Mucosa of descending colon (tissue), 3 donors: ENCODE data around the gene MLN. TPM values are rescaled to one million over a fixed set of nuclear protein-coding genes. Genes with fewer than 3 reads are reported as not detected.

ENCODE experiments used
- ATAC-seq: fragments of 200-7000 bp; cut with Tn5 transposase; one replicate; pipeline ENCODE4 v1.9.1; 2020; ENCODE audit warnings: mild to moderate bottlenecking, moderate library complexity
- DNase-seq, 3 donors: peaks; one replicate each; pipeline ENCODE4 v3.0.0-alpha.2; 2020
- H3K36me3 ChIP-seq: fragments of 200-600 bp; one replicate; pipeline ENCODE4 v1.8.0; 2021; ENCODE audit warnings: low read depth, mild to moderate bottlenecking
- H3K4me1 ChIP-seq: fragments of 200-600 bp; one replicate; pipeline ENCODE4 v1.8.0; 2021; ENCODE audit warnings: low read depth, mild to moderate bottlenecking
- H3K4me3 ChIP-seq: fragments of 200-600 bp; one replicate; pipeline ENCODE4 v1.8.0; 2021; ENCODE audit warnings: mild to moderate bottlenecking
- H3K9me3 ChIP-seq: fragments of 200-600 bp; one replicate; pipeline ENCODE4 v1.8.0; 2021; ENCODE audit warnings: mild to moderate bottlenecking
- intact Hi-C, 2 donors: fragments of 100-400 bp; cut with DNase I in 1 of 2; cut with micrococcal nuclease in 1 of 2; formaldehyde crosslinking; loops; one replicate each; pipeline versions ENCODE4 v1.11.0 to v1.11.1; 2022; cut with DNase I, micrococcal nuclease
- total RNA-seq, 3 donors: library from RNA; stranded (reverse); fragmentation: NEBNext Ultra II Directional in 2 of 3; extraction: Animal tissue kit (Norgen Biotek cat#: 25700) in 2 of 3; gene quantifications; one replicate each; pipeline versions ENCODE4 v1.2.1 to v1.2.4, GENCODE V29; 2021 to 2023
- TF ChIP-seq, protein P1 (sequence below): fragments of 200-600 bp; IDR thresholded peaks from one replicate; pipeline ENCODE4 v1.8.0; 2022; ENCODE audit warnings: antibody characterized with exemption, mild to moderate bottlenecking
- donor health status: DM: no; HTN: no; CAD: no; lungs with moderate emphysema.
- donor health status: DM: no; HTN: no; CAD: no.
- donor health status: DM: no; HTN: yes; CAD: no.

Gene MLN
- total RNA-seq, 3 donors from 2014 or later = not detected

DNA sequence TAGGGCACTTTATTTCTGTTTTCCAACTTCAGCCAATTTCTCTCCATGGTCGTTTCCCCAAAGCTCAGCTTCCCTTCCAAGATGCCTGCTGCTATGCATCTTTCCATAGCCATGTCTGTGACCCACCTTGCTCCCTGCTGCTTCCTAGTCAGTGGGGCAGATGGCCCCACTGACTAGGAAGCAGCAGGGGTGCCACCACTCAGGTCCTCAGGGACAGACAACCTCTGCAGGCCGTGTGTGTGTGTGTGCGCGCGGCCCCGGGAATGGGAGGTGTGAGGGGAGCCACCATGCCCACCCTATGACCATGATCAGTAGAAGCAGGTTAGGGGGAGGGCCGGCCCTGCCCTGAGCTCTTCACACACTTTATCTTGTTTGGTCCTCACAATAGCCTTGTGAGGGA is 54.4 kb downstream of the MLN start:
- no peak for DNase-seq
- no peaks in the 10 kb centered on the region for H3K36me3 ChIP-seq
- H3K4me1 ChIP-seq = peaks cover 27% of the 10 kb centered on the region
- TF ChIP-seq, protein P1, sequence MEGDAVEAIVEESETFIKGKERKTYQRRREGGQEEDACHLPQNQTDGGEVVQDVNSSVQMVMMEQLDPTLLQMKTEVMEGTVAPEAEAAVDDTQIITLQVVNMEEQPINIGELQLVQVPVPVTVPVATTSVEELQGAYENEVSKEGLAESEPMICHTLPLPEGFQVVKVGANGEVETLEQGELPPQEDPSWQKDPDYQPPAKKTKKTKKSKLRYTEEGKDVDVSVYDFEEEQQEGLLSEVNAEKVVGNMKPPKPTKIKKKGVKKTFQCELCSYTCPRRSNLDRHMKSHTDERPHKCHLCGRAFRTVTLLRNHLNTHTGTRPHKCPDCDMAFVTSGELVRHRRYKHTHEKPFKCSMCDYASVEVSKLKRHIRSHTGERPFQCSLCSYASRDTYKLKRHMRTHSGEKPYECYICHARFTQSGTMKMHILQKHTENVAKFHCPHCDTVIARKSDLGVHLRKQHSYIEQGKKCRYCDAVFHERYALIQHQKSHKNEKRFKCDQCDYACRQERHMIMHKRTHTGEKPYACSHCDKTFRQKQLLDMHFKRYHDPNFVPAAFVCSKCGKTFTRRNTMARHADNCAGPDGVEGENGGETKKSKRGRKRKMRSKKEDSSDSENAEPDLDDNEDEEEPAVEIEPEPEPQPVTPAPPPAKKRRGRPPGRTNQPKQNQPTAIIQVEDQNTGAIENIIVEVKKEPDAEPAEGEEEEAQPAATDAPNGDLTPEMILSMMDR = no peak
- H3K4me3 ChIP-seq = no peak overlapping the region
- H3K9me3 ChIP-seq = no peaks in the 10 kb centered on the region
- ATAC-seq = no peak
- intact Hi-C loops = no loop called here

DNA sequence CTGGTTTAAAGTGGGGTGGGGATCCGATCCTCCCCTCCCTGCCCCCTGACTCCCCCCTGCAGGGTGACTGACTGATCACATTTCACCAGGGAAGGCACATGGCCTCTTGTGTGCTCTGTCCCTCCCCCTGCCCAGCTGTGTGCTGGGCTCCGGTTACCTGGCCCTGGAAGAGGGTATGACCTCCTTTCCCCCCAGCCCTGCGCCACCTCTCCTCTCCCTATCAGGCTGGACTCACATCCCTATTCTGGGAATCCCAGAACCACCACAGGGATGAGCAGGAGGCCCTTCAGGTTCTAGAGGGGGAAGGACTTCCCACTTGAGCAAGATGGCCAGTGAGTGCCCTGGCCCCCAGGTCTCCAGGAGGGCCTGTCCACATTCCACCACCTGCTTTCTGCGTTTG is 55.0 kb downstream of the MLN start:
- ATAC-seq (no peak), DNase-seq (no peak)
- no peaks in the 10 kb centered on the region for H3K9me3 ChIP-seq
- no peaks in the 10 kb centered on the region for H3K36me3 ChIP-seq
- intact Hi-C loops = no loop called here
- peaks cover 30% of the 10 kb centered on the region for H3K4me1 ChIP-seq
- TF ChIP-seq, protein P1 = no peak
- H3K4me3 ChIP-seq = no peak overlapping the region

DNA sequence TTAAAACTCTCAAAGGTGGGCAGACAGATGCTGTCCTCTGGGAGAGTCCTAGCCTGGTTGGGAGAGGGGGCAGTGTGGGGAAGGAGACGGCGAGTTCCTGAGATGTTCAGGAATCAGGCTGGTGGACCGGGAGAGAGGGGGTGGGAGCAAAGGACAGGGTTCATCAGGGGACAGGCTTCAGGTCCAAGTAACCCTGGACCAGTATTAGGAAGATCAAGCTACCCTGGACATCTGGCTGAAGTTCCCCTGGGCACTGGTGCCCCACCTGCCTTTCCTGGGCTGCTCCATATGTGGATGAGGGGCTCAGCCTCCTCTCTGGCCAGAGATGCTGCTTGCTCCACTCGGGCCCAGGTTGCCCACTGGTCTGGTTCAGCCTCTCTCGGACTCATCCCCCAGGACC is 56.0 kb downstream of the MLN start:
- H3K4me1 ChIP-seq = peaks cover 30% of the 10 kb centered on the region
- intact Hi-C loops = no loop called here
- H3K9me3 ChIP-seq = no peaks in the 10 kb centered on the region
- no peak for ATAC-seq
- TF ChIP-seq, protein P1 = no peak
- H3K4me3 ChIP-seq = no peak overlapping the region
- no peak for DNase-seq
- no peaks in the 10 kb centered on the region for H3K36me3 ChIP-seq

DNA sequence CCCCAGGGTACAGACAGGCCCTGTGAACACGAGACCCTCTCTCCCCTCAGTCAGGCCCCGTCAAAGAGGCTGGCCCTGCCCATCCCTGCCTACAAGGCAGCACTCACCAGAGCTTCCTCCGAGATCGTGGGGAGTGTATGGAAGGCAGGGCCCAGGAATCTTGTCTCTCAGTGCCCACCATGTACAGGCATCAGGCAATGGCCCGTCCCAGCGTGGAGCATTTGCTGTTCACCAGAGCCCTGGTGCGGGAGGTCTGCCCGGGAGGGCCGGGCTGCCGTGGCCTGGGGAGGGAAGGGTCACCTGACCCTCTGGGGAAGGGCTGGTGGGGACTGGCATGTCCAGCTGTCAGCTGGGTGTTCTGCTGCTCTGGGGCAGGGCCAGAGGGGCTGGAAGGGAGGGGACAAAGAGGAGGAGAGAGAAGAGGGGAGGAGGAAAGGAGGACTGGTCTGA is 57.1 kb downstream of the MLN start, which contains the start of gene IP6K3:
IP6K3 (minus strand) TSS at position 255 of the 450 bp plus-strand sequence. CDS start 11,429 bp downstream, outside the sequence.
- ATAC-seq = no peak
- TF ChIP-seq, protein P1 = no peak
- no peak for DNase-seq
- intact Hi-C loops = no loop called here
- H3K9me3 ChIP-seq = no peaks in the 10 kb centered on the region
- H3K36me3 ChIP-seq = no peaks in the 10 kb centered on the region
- peaks cover 18% of the 10 kb centered on the region for H3K4me1 ChIP-seq
- H3K4me3 ChIP-seq = no peak within 1 kb of the TSS

DNA sequence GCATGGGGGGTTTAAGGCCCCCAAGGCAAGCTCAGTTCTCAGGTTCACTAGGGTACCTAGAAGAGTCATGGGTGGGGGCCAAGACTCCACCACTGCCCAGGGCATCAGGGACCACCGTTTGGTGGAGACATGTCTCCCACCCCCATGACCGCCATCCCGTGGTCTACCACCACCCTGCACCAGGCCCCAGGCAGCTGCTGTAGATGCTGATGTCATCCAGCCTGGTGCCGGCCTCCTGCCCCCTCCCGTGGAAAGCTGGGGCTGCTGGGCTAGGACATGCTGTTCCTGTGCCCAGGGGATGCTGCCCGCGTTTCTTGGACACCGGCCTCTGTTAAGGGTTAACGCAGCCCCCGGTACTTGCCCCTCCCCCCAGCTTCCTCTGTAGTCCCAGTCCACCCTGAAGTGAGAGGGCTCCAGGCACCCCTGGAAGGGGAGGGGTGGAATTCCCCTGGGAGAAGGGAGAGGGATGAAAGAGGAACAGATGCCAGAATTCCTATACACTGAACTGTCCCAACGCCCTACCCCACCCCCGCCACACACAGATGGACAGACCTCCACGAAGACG is 57.7 kb downstream of the MLN start:
- peak in 1 of 3 donors; percentile 65 for DNase-seq
- TF ChIP-seq, protein P1 = no peak
- Histone ChIP-seq H3K4me1 (peaks cover 17% of the 10 kb centered on the region), H3K9me3 (no peaks in the 10 kb centered on the region), H3K36me3 (no peaks in the 10 kb centered on the region), H3K4me3 (no peak overlapping the region)
- ATAC-seq = no peak
- intact Hi-C loops = no loop called here

DNA sequence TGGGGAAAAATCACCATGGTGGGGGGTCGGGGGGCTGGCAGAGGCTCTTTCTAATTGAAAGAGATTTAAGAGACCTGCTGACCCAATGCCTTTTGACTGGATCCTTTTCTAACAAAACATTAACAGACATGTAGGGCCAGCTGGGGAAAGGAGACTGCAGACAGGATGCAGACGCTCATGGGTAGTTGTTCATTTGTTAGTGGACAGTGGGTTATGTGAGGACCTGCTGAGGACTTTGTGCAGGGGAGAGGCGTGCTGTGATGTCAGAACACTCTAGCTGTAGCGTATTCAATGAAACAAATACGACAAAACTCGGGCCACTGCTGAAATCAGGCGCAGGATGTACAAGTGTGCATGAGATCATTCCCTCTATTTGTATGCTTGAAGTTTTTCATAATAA is 58.3 kb downstream of the MLN start:
- intact Hi-C loops = no loop called here
- no peaks in the 10 kb centered on the region for H3K36me3 ChIP-seq
- no peak for DNase-seq
- no peak overlapping the region for H3K4me3 ChIP-seq
- H3K4me1 ChIP-seq = peaks cover 17% of the 10 kb centered on the region
- no peaks in the 10 kb centered on the region for H3K9me3 ChIP-seq
- TF ChIP-seq, protein P1 = no peak
- ATAC-seq = no peak
